CD4-positive, alpha-beta T cell treated with Interleukin-4 for 1 hour (primary cell): ENCODE results near the gene ADARB2.

ENCODE experiments used
- DNase-seq, 2 donors: peaks; one replicate each; pipeline ENCODE4 v3.0.0-alpha.2; 2020 to 2022

ADARB2 gene

DNA sequence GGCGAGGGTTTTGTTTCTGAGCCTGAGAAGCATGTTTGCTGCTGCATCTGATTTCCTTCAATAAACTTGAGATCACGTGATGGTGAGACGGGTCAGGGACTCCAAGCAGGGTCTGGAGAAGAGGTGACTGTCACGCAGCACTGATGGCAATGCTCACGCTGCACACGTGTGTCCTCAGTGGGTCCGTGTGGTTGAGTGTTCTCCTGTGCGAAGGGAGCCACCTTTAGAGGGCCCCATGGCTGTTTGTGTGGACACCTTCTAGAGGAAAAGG is 580.8 kb downstream of the ADARB2 start:
- no peak for DNase-seq

- no peak for DNase-seq
These were observed 581.3 kb downstream of the ADARB2 start for GRCh38 chr10:1155791-1156615.

- no peak for DNase-seq
These were observed 582.6 kb downstream of the ADARB2 start for GRCh38 chr10:1154531-1155295.

DNA sequence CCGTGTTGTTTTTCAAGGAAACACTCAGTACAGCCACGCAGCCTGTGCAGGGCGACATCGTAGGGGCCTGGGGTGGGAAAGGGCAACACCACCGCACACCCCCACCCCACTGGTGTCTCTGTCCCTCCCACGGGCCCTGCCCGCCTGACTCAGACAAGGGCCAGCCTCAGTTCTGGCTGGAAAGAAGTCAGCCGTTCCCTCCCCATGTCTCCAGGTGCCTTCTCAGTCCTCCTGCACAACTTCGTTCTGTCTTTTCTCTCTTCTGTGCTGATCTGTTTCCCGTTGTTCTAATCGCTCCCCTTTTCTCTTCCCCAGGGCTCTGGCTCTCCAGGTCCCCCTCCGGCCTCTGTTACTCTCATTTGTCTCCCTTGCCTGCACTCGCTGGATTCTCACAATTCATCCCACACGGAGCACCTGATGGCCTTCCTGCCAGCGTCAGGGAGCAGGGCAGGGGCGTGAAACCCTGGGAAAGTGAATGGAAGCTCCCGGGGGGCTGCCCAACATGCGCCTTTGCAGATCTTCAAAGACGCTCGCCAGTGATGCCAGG is 583.4 kb downstream of the ADARB2 start:
- no peak for DNase-seq

DNA sequence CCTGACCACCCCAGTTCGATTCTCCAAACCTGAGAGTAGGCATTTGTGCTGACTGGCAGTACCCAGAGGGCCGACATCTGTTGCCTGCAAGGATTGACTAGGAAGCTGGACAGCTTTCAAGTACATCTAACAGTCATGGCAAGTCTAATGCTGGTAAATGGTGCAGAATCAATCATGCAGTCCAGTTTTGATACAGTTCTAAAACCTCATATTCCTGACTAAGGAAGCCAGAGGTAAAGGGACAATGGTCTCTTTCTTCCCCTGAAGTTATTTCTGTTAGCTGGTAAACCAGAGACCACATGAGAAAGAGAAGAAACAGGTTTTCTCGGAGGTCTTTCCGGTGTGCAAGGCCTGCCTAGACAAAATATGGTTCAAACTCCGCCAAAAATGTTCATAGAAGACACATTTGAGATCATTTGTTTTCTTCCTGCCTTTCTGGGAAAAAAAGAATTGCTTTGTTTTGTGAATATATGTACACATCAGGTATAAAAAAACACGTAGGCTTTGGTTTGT is 584.0 kb downstream of the ADARB2 start:
- DNase-seq, result no peak

DNA sequence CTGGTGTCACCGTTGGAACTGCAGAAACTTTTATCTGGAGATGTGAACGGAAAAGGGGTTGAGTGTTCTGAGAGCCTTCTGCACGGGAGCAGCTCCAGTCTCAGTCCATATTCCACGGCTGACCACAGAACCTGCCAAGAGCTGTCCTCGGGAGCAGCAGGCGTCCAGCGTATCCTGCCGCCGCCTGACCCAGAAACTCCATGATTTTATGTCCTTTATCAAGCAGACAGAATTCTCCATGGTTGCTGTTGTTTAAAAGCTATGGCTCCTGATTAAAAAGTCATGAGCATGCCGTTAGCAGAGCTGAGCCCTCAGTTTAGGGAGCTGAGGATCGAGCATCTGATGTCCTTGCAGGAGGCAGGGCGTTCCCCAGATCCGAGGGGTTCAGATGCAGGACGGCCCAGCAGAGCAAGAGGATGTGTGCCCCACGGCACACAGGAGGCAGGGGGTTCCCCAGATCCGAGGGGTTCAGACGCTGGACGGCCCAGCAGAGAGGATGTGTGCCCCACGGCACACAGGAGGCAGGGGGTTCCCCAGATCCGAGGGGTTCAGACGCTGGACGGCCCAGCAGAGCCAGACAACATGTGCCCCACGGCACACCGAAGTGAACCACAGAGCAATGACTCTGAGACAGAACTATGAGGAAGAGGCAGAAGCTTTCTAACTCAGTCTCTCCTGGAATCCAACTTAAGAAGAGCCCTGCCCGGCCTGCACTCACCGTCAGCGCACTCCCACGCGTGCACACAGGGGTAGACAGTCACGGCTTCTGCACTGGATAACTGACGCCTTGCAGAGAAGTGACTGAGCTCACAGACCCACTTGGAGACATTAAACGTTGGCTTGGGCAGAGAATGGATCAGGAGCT is 584.7 kb downstream of the ADARB2 start:
- no peak for DNase-seq

DNA sequence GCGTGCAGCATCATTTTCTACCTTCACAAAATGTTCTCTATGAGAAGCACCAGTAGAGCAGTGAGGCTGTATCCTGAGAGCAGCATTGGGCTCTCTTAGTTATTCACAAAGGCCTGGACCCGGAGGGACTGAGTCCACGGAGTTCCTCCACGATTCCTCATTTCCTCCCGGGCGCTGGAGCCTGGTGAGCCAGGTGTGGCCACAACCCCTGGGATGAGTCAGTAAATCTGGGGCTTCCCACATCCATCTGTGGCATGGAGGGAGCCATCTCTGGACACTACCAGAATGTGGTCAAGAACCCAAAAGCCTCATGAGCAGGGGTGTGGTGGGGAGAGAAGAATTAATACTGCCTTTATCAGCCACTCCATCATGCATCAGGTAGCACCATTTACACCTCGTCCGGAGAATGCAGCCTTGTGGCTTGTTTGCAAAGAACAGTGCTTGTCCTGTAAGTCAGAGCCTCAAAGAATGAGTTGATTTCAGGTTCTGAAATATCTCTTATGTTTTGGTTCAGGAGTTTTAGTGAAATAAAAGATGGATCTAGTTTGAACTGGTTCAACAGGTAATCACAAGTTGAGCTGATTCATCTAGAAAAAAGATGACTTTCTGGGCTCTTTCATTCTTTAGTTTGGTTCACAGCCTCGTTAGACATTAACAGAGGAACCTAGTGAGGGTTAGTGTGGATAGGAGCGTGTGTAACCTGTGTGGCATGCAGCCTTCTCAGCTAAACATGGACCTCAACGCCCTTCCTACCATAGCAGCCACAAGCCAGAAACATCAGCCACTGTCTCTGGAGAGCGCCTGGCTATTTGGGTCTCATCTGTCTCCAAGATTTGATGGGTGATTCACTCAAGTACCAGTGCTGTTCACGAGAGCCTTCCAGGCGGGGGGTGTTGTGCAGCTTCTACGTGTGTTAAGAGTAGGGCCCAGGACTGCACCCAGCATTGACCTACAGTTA is 586.0 kb downstream of the ADARB2 start:
- no peak for DNase-seq

DNA sequence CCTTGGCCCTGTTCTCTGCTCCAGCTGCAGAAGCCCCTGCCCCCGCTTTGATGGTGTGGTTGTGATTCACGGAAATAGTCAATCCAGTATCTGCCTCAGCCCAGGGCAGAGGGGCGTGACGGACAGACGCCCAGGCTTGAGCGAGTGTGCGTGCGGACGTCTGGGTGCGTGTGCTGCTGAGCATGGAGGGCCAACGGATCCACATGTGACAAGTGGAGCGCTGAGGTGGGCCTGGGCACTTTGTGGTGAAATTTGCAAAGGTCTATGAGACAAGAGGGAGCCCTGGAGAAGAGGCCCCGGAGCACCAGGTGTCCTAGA is 586.7 kb downstream of the ADARB2 start:
- DNase-seq, result no peak

DNA sequence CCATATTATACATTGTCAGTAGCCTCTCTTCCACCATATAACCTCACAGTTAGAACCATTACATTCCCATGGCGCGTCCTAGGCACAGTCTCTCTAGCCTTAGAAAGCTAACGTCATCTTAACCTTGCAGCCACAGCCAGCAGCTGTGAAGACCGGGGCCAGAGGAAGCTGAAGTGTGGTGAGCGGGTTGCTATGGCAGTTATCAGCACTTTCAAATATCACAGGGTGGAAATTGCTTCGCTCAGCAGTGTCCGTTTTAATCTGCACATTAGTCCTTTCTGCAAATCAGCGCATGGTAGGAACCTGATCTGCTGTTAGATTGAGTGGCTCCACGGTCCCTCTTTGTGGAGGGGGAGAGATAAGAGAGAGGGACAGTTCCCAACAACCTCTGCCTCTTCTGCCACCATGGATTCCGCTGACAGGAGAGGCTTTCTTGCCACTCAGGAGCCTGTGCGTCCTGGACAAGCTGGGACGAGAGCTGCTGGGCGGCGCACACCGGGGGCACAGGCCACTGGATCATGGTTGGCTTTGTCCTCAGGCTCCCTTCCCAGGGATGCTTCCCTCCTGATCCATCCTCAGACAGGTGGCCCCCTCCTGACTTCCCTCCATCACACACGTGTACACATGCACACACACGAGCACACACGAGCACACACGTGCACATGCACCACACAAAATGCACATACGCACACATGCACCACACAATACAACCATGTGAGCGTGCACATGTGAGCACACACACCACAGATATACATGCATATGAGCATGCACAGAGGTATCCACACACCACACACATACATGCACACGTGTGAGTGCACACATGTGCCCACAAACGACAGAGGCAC is 587.3 kb downstream of the ADARB2 start:
- peak; percentile 44 to 49 for DNase-seq

DNA sequence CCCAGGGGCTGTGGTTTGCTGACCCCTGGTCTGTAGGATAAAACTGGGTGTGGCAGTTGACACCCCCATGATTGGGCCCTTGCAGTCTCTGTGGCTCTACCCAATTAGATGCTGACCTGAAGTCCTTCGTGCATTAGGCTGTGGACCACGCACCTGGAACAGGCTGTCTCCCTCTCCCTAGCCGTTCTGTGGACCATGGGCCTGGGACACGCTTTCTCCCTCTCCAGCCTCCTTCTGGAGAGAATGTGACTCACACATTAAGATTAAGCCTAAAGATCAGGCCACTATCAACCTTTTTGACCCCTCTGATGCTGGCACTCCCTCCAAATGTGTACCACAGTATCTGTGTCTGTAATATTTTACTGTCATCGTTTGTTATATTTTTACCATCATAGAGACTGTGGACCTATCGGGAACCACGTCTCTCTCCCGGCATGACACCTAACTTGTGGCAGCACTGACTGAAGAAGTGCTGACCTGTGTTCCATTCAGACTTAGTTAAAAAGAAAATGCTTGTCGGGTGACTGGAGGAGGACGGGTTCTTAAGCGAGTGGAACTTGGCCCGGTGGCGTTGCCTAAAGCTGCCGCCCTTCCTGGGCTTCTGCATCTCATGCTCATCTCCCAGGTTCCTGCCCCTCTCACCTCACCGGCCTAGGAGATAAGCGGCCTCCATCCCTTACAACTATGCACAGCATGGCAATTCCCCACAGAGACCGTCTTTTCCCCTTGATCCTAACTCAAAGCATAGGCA is 588.3 kb downstream of the ADARB2 start:
- no peak for DNase-seq

GRCh38 chr10:1147810-1148209 is 589.5 kb downstream of the ADARB2 start:
- DNase-seq, result no peak

DNA sequence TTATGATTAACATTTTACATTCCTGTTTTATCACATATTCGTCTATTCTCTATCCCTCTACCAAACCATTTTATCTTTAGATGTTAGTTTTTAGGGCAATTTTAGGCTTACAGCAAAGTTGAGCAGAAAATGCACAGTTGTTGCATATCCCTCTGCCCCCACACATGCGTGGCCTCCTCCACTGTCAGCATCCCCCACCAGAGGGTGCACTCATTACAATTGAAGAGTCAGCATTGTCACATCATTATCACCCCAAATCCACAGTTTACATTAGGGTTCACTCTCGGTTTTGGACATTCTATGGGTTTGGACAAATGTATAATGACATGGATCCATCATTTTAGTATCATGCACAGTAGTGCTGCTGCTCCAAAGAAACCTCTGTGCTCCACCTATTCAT is 594.7 kb downstream of the ADARB2 start:
- DNase-seq, result no peak

DNA sequence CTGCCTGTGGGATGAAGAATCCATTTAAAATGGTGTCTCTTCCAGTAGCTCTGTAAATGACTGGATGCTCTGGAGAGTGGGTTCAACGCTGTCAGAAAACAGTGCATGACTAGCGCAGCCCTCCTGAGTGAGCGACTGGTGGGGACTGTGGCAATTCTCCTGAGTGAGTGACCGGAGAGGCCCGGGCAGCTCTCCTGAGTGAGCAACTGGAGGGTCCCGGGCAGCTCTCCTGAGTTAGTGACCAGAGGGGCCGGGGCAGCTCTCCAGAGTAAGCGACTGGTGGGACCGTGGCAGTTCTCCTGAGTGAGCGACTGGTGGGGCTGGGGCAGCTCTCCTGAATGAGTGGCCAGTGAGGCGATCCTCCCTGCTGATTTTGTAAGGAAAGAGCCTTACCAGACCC is 595.6 kb downstream of the ADARB2 start:
- no peak for DNase-seq

DNA sequence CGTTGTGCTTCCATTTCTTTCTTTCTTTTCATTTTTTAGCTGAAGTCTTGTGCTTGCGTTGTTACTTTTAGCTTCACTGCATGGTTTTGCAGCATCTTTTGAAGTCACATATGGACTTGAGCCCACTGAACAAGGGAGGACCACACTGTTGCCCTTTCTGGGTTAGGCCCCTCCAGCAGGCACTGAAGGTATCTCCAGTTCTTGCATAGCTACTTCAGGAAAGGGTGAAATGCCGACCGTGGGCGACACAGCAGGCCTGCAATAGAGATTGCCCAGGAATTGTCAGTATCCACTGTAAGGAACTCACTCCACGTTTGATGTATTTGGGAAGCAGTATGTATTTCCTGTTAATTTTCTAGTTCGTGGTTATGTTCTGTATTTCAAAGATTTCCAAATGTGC is 596.1 kb downstream of the ADARB2 start:
- DNase-seq, result no peak

DNA sequence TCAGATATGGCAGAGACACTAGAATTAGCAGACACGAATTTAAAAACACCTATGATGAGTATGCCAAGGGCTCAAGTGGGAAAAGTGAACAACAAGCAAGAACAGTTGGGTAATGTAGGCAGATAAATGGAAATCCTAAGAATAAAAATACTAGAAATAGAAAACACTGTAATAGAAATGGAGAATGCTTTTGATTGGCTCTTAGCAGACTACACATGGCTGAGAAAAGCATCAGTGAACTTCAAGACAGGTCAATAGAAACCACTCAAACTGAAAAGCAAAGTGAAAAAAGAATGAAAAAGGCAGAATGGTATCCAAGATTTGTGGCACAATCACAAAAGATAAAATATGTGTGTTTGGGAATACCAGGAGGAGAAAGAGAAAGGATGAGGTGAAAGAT is 598.8 kb downstream of the ADARB2 start:
- no peak for DNase-seq

DNA sequence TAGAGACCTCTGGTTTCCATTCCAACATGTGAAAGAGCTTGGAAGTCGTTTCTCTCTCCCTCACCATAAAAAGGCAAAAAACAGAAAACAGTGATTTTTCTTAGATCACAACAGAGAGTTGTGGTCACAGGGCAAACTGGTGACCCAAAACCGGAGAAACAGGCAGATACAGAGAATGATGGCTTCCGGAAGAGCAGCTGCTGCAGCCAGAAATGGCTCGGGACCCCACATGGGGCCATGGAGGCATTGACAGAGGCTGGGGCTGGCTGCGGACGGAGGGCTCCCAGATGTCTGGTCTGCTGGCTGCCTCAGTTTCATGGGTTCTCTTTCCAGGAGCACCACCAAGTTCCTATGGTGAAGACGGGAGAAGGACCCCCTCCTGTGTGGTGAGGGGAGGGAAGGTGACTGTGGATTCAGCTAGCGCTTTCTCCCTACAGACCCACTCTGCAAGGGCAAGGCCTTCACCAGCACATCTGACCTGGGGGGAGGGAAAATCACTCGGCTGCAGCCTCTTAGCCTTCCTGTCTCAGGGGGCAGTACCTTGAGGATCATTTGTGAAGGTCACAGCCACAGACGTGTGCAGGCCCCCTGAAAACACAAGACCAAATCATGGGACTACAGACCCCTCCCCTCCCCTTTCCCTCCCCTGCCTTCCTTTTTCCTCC is 599.7 kb downstream of the ADARB2 start:
- no peak for DNase-seq

DNA sequence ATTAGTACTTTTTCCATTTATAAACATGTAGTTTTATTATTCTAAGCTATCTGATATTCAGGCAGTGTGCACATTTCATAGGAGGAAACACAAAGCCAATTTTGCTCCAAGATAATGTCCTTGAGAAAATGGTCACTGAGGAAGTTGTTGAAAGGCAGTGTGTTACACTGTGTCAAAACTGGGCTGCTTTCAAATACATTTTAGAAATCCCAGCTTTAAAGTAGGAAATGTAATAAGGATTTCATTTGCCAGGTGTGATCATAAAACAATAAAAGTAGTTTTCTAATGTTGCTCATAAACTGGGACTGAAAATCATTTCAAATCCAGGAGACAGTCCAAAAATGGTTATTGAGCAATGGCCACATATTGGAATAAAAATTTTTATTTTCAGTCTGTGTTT is 601.1 kb downstream of the ADARB2 start:
- no peak for DNase-seq

DNA sequence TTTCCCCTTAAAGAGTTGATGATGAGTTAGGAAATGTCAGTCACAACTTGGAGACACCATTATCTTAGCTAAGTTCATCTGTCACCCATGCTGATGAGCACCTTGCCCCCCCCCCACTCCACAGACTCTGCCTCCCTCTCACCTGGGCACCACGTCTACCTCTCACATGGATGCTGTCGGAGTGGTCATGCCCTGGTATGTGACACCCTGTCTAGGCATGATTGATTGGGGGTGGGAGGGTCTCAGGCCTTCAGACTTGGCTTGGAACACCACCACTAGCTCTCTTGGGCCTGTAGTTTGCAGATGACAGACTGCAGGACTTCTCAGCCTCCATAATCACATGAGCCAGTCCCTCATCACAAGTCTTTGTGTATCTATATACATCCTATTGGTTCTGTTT is 603.2 kb downstream of the ADARB2 start:
- DNase-seq, result no peak

DNA sequence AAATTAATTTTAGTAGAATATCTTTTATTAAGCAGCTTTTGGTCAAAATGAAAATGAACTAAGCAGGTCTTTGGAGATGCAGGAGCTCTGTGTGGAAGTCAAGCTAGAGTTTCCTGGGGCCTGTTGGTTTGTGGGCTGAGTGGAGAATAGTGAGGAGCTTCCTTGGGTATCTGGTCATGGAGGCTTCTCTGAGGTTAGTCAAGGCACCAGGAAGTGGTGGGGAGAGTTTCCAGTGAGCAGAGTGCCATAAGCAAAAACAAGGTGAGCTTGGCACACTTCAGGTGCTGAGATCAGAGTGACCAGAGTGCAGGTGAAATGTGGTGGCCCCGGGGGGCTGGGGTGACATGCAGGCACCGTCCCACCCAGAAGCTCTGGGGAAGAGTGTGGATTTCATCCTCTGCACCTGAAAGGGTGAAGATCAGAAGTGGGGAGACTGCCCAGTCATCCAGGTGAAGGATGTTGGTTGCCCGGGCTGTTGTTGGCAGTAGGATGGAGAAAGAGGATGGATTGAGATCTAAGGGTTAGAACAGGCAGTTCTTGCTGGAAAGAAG is 603.8 kb downstream of the ADARB2 start:
- DNase-seq, result no peak
